Loucy (cell line): Measurements from ENCODE around the gene CUL9.

Source experiments
- H2AFZ ChIP-seq: fragments of 200-600 bp; sonication (generic); 2 replicates; pipeline ENCODE4 v1.6.0; 2016; ENCODE audit warnings: antibody characterized with exemption, mild to moderate bottlenecking, low read length, moderate library complexity
- H3F3A ChIP-seq: fragments of 200-600 bp; 2 replicates; pipeline ENCODE4 v1.6.0; 2016; ENCODE audit warnings: antibody characterized with exemption, low read depth, mild to moderate bottlenecking
- H3K27me3 ChIP-seq: fragments of 200-600 bp; sonication (generic); 2 replicates; pipeline ENCODE4 v1.6.1; 2014; ENCODE audit warnings: low read length, mild to moderate bottlenecking; ENCODE audit not compliant: insufficient read depth, poor library complexity, severe bottlenecking
- H3K36me3 ChIP-seq: fragments of 200-600 bp; sonication (generic); 2 replicates; pipeline ENCODE4 v1.6.1; 2016; ENCODE audit warnings: low read length; ENCODE audit not compliant: insufficient read depth
- H3K4me1 ChIP-seq: fragments of 200-600 bp; sonication (generic); 2 replicates; pipeline ENCODE4 v1.5.1; 2014; ENCODE audit warnings: low read length, mild to moderate bottlenecking; ENCODE audit not compliant: insufficient read depth, poor library complexity, severe bottlenecking
- H3K4me2 ChIP-seq: fragments of 200-600 bp; sonication (generic); 2 replicates; pipeline ENCODE4 v1.6.0; 2014; ENCODE audit warnings: antibody characterized with exemption, low read length, low read depth, mild to moderate bottlenecking; ENCODE audit not compliant: poor library complexity, severe bottlenecking
- H3K4me3 ChIP-seq: fragments of 200-600 bp; sonication (generic); 2 replicates; pipeline ENCODE4 v1.5.1; 2014; ENCODE audit warnings: low read length, mild to moderate bottlenecking, mixed read lengths; ENCODE audit not compliant: poor library complexity, severe bottlenecking
- H3K79me2 ChIP-seq: fragments of 200-600 bp; sonication (generic); 2 replicates; pipeline ENCODE4 v1.6.1; 2014; ENCODE audit warnings: low read length; ENCODE audit not compliant: insufficient read depth
- H3K9ac ChIP-seq: fragments of 200-600 bp; sonication (generic); 2 replicates; pipeline ENCODE4 v1.6.0; 2014; ENCODE audit warnings: mild to moderate bottlenecking, low read depth, low read length, moderate library complexity; ENCODE audit not compliant: poor library complexity, severe bottlenecking
- H3K9me2 ChIP-seq: fragments of 200-600 bp; sonication (generic); replicated peaks from 2 replicates; pipeline ENCODE4 v1.6.1; 2016; ENCODE audit warnings: low read depth, low read length, mixed read lengths
- H3K9me3 ChIP-seq: fragments of 200-600 bp; sonication (generic); 2 replicates; pipeline ENCODE4 v1.6.1; 2014; ENCODE audit warnings: mild to moderate bottlenecking, antibody characterized with exemption, low read length, low read depth; ENCODE audit not compliant: insufficient read depth
- H4K20me1 ChIP-seq: fragments of 200-600 bp; sonication (generic); 2 replicates; pipeline ENCODE4 v1.6.0; 2014; ENCODE audit warnings: antibody characterized with exemption, low read length, mild to moderate bottlenecking; ENCODE audit not compliant: insufficient read depth, poor library complexity, severe bottlenecking
- EZH2phosphoT487 ChIP-seq: fragments of 200-600 bp; IDR thresholded peaks from 2 replicates; pipeline ENCODE4 v1.6.1; 2018; ENCODE audit warnings: antibody characterized with exemption, mild to moderate bottlenecking, moderate library complexity, borderline replicate concordance
- TF ChIP-seq, protein P1 (sequence below): fragments of 200-600 bp; sonication (generic); conservative IDR thresholded peaks from 2 replicates; pipeline ENCODE4 v1.5.1; 2014; ENCODE audit warnings: mild to moderate bottlenecking, antibody characterized with exemption, low read length

Gene CUL9

DNA sequence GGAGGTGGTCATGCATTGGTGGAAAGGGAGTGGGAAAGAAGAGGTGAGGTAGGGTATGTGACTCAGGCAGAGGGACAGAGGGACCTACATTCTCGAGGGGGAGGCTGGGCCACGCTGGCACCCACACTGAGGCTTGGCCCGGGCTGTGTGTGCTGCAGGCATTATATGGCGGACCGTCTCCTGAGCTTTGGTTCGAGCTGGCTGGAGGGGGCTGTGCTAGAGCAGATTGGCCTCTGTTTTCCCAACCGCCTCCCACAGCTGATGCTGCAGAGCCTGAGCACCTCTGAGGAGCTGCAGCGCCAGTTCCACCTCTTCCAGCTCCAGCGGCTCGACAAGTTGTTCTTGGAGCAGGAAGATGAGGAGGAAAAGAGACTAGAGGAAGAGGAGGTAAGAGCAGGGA, 23.9 kb downstream of the CUL9 start:
- Histone ChIP-seq H3K9me3 (no peaks in the 10 kb centered on the region), H3K79me2 (no peaks in the 10 kb centered on the region), H2AFZ (no peak overlapping the region), H3F3A (no peaks in the 10 kb centered on the region), H4K20me1 (no peaks in the 10 kb centered on the region), H3K27me3 (no peaks in the 10 kb centered on the region), H3K9me2 (no peaks in the 10 kb centered on the region), H3K4me1 (no peaks in the 10 kb centered on the region), H3K9ac (no peak overlapping the region), H3K4me2 (no peak overlapping the region), H3K4me3 (no peak overlapping the region), H3K36me3 (no peaks in the 10 kb centered on the region)
- no peak for TF ChIP-seq EZH2phosphoT487
- TF ChIP-seq, protein P1, sequence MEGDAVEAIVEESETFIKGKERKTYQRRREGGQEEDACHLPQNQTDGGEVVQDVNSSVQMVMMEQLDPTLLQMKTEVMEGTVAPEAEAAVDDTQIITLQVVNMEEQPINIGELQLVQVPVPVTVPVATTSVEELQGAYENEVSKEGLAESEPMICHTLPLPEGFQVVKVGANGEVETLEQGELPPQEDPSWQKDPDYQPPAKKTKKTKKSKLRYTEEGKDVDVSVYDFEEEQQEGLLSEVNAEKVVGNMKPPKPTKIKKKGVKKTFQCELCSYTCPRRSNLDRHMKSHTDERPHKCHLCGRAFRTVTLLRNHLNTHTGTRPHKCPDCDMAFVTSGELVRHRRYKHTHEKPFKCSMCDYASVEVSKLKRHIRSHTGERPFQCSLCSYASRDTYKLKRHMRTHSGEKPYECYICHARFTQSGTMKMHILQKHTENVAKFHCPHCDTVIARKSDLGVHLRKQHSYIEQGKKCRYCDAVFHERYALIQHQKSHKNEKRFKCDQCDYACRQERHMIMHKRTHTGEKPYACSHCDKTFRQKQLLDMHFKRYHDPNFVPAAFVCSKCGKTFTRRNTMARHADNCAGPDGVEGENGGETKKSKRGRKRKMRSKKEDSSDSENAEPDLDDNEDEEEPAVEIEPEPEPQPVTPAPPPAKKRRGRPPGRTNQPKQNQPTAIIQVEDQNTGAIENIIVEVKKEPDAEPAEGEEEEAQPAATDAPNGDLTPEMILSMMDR: no peak

DNA sequence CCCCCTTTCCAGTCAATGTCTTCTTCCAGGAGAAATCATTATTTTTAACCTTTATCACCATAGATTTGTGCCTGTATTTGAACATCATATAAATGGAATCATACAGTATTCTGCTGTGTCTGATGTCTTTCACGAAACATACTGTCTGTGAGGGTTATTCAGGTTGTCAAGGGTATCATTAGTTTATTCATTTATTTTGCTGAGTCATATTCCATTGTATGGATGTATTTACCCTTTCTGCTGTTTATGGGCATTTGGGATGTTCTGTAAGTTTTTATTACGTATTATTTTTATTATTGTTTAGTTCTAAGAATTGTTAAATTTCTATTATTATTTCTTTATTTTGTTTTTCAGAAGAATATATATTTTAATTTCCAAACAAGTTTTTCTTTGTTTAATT, 25.3 kb downstream of the CUL9 start:
- H3K79me2 ChIP-seq: no peaks in the 10 kb centered on the region
- no peak overlapping the region for H2AFZ ChIP-seq
- no peaks in the 10 kb centered on the region for H3K4me1 ChIP-seq
- H3K36me3 ChIP-seq: no peaks in the 10 kb centered on the region
- TF ChIP-seq EZH2phosphoT487: no peak
- TF ChIP-seq, protein P1: no peak
- no peaks in the 10 kb centered on the region for H3K9me2 ChIP-seq
- H4K20me1 ChIP-seq: no peaks in the 10 kb centered on the region
- H3K27me3 ChIP-seq: no peaks in the 10 kb centered on the region
- no peaks in the 10 kb centered on the region for H3F3A ChIP-seq
- H3K4me2 ChIP-seq: no peak overlapping the region
- no peak overlapping the region for H3K9ac ChIP-seq
- H3K4me3 ChIP-seq: no peak overlapping the region
- no peaks in the 10 kb centered on the region for H3K9me3 ChIP-seq

DNA sequence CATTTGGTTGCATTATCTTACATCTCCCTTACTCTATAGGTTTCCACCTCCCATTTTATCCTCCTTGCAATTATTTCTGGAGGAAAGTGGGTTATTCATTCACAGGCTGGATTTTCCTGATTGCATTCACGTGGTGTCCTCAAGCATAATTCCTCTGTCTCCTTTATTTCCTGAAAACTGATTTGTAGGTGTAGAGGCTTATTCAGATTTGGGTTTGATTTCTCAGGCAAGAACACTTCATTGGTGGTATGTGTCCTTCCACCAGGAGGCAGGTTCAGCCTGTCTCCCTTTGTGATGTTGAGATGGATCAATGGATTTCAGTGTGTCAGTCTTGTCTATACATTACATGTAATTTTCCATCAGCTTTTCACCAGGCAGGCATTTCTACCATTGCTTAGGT, 30.0 kb downstream of the CUL9 start:
- Histone ChIP-seq H4K20me1 (no peaks in the 10 kb centered on the region), H3K36me3 (no peaks in the 10 kb centered on the region), H3F3A (no peaks in the 10 kb centered on the region), H3K4me3 (no peak overlapping the region), H2AFZ (no peak overlapping the region), H3K27me3 (no peaks in the 10 kb centered on the region), H3K4me2 (no peak overlapping the region), H3K9me3 (no peaks in the 10 kb centered on the region), H3K9ac (no peak overlapping the region), H3K4me1 (no peaks in the 10 kb centered on the region), H3K79me2 (no peaks in the 10 kb centered on the region), H3K9me2 (no peaks in the 10 kb centered on the region)
- no peak for TF ChIP-seq EZH2phosphoT487
- TF ChIP-seq, protein P1: 0 out of 2 replicates have a peak, but pooled peaks have one; percentile 10
